Peyer's patch (tissue), 4 donors: ENCODE measurements around the gene COL26A1.

ENCODE experiments used
- CTCF ChIP-seq, 6 experiments: fragments of 450-650 bp in 4 of 6; fragments of 200-600 bp in 2 of 6; sonication (generic) in 1 of 6; IDR thresholded peaks; one replicate each; pipeline ENCODE4 v1.5.1; 2017 to 2019; ENCODE audit warnings: antibody characterized with exemption in 6 of 6, mild to moderate bottlenecking in 3 of 6, moderate library complexity in 1 of 6
- POLR2A ChIP-seq, 2 donors: fragments of 450-650 bp; IDR thresholded peaks; one replicate each; pipeline ENCODE4 v1.5.1; 2017; ENCODE audit warnings: antibody characterized with exemption in 2 of 2, mild to moderate bottlenecking in 2 of 2, moderate library complexity in 2 of 2

DNA sequence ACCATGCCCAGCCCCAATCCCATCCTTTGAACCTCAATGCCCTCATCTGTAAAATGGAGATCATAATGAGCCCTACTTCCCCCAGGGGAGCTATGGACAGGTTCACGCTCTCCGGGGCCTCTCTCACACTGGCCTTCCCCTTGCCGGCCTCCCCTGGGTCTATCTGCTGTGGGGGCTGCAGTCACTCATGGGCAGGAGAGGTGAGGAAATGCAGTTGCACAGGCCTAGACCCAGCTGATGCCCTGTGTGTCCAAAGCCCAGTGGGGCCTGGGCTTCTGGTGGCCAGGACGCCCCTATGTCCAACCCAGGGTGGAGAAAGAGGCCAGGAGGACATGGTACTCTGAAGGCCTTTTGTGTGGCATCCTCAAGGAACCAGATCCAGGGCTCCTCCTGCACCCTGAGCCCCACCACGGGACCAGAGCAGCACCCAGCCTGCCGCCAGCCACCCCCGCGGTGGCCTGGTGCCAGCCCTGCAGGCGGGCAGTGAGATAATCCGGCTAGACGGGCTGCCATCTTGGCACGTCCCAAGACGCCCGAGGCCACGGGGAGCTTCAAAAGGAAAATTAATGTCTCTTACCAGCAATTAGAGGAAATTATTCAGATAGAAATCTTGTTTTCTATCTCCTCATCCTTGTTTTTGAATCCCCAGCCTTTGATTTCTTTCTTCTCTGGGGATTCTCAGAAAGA, 227.4 kb downstream of the COL26A1 start:
- TF ChIP-seq CTCF (IDR thresholded peaks at IDR 0.05) (no peak), POLR2A (IDR thresholded peaks at IDR 0.05) (no peak)
